Measurements from ENCODE around the gene AFF1.

AFF1 gene

GRCh38 chr4:87087015-87087414, 152.2 kb downstream of the AFF1 start:
- DNase-seq = no peak

GRCh38 chr4:87087420-87087819, 152.6 kb downstream of the AFF1 start:
- no peak for DNase-seq

GRCh38 chr4:87088186-87088585, 153.4 kb downstream of the AFF1 start:
- DNase-seq = no peak

GRCh38 chr4:87089368-87089767, 154.6 kb downstream of the AFF1 start:
- no peak for DNase-seq

GRCh38 chr4:87090305-87090704, 155.5 kb downstream of the AFF1 start:
- DNase-seq = no peak

- peak in 1 of 2 donors; percentile 13 for DNase-seq
Observed at GRCh38 chr4:87092389-87093141, 157.8 kb downstream of the AFF1 start.

GRCh38 chr4:87093443-87094123, 158.8 kb downstream of the AFF1 start:
- DNase-seq = peak; percentile 45 to 64

GRCh38 chr4:87097075-87097474, 162.3 kb downstream of the AFF1 start:
- DNase-seq = no peak

GRCh38 chr4:87100168-87100567, 165.4 kb downstream of the AFF1 start:
- no peak for DNase-seq

GRCh38 chr4:87101543-87102199, 166.9 kb downstream of the AFF1 start:
- DNase-seq = no peak

GRCh38 chr4:87103086-87103485, 168.3 kb downstream of the AFF1 start:
- DNase-seq = no peak

- peak in 1 of 2 donors; percentile 54 for DNase-seq
Observed at GRCh38 chr4:87103691-87104187, 168.9 kb downstream of the AFF1 start.

- DNase-seq = no peak
Observed at GRCh38 chr4:87105101-87105845, 170.5 kb downstream of the AFF1 start.

GRCh38 chr4:87108142-87108546, 173.3 kb downstream of the AFF1 start:
- DNase-seq = no peak

GRCh38 chr4:87109121-87109520, 174.3 kb downstream of the AFF1 start:
- DNase-seq = no peak

- DNase-seq = no peak
Observed at GRCh38 chr4:87109945-87110344, 175.1 kb downstream of the AFF1 start.

- no peak for DNase-seq
Observed at GRCh38 chr4:87112063-87112462, 177.3 kb downstream of the AFF1 start.

GRCh38 chr4:87114245-87115062, 179.6 kb downstream of the AFF1 start:
- no peak for DNase-seq

GRCh38 chr4:87116231-87116630, 181.4 kb downstream of the AFF1 start:
- DNase-seq = no peak

GRCh38 chr4:87117051-87117731, 182.4 kb downstream of the AFF1 start:
- no peak for DNase-seq

- DNase-seq = no peak
Observed at GRCh38 chr4:87117732-87118075, 182.9 kb downstream of the AFF1 start.

- no peak for DNase-seq
Observed at GRCh38 chr4:87118421-87118820, 183.6 kb downstream of the AFF1 start.

All from CD4-positive, alpha-beta T cell treated with Interleukin-1 beta for 1 hour (primary cell).